ENCODE measurements around the gene HOXA4.

The HOXA4 gene

GRCh38 chr7:27131390-27131819 lies 848 bp upstream of the HOXA4 start:
- DNase-seq, result no peak

GRCh38 chr7:27129729-27130539 lies 623 bp downstream of the HOXA4 start:
- no peak for DNase-seq

DNA sequence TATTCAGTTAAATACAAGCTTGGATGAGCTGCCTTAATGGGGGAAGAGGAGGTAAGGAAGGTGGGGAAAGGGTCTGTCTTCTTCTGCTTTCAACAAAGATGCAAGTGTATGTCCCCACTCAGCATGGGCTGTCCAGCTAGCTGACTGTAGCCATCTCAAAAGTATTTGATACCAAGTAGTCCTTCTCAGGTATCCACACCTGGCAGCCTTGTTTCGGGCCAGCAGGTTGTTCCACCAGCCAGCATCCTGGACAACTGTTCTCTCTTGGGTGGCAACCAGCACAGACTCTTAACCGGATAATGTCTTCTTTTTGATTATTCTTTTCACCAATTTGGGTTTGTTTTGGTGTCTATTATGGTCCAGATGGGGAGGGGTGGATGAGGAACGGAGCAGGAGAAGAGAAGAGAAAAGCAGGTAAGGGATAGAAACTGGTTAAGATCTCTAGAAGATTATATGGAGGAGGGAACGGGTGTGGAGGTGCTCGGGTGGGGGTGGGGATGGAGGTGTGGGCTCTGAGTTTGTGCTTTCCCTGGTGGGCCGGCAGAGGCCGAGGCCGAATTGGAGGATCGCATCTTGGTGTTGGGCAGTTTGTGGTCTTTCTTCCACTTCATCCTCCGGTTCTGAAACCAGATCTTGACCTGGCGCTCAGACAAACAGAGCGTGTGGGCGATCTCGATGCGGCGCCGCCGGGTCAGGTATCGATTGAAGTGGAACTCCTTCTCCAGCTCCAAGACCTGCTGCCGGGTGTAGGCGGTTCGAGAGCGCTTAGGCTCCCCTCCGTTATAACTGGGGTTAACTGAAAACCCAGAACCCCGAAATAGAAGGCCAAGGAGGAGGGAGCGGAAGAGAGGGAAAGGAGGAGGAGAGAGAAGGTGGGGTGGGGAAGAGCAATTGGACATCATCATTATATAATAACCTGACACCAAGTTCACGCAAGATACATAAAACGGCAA lies 1.5 kb downstream of the HOXA4 start:
- no peak for DNase-seq

GRCh38 chr7:27128034-27128433 lies 2.5 kb downstream of the HOXA4 start:
- no peak for DNase-seq

- DNase-seq, result no peak
Measured at GRCh38 chr7:27126596-27127327, 3.8 kb downstream of the HOXA4 start.

- DNase-seq, result no peak
Measured at GRCh38 chr7:27125986-27126394, 4.6 kb downstream of the HOXA4 start.

- DNase-seq, result no peak
Measured at GRCh38 chr7:27124902-27125689, 5.5 kb downstream of the HOXA4 start.

DNA sequence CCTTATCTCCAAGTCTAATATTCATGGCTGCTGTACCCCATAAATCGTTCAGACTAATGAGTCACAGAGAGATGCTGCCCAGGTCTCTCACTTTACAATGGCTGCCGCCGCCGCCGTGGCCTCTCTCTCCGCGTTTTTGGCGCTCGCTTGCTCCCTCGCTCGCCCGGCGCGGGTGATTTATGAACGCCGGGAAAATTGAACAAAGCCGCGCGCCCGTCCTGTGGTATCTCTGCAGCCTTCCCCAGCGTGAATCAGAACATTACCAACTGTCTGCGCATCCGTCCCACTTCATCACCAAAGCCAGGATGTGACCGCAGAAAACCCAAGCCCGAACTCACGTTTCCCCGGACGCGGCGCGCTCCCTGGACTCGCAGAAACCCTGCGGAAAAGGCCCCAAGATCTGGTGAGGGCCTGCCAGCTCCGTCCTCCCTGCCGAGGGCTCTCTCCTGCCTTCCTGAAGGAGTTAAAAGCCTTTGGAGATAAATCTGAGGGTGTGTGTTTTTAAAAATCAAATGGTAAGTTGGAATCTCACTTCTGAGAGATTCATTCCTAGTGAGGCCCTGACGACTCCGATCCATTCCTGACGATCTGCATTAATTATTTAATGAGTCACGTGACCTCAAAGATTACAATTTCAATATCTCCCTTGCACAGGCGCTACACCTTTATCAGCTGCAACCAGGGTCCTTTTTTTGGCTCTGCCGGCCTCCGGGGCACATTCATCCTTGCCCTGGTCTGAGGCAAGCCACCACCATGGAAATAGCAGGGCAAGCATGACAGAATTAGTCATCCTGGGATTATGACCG lies 6.3 kb downstream of the HOXA4 start:
- no peak for DNase-seq

- no peak for DNase-seq
Measured at GRCh38 chr7:27123477-27124053, 7.0 kb downstream of the HOXA4 start.

GRCh38 chr7:27123007-27123476 lies 7.5 kb downstream of the HOXA4 start:
- no peak for DNase-seq

DNA sequence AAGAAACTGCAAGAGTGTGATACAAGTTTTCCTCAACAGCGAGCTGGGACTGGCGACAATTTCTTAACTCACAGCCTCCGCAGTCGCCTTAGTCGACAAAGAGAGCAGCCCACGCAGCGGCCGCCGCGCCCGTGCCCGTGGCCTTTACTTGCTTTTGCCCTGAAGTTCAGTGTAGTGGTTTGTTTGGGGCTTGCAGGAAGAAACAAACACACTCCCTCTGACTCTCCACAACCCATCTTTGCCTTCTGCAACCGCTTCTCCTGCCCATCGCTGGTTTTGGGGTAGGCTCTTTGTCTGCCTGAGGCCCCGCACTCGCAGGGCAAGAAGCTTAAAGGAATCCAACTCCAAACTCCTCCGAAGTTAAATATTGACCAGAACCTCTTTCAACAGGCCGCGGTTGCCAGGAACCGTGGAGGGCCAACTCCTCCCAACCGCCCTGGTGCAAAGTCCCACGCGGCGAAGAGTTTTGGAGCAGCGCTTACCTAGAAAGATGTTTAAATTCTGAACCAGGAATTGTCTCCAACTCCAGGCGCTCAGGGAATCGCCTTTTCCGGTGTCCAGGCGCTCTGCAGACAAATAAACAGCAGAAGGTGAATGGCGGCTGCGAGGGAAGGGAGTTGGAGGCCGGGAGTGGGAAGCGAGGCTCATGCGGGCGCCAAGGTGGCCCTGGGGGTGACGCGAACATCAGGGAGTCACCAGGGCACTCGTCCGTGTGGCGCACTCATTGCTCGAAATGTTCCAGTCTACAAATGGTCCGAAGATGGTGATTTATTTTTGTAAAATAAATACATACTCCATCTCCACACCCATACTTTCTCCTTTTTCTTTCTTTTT lies 8.3 kb downstream of the HOXA4 start:
- no peak for DNase-seq

DNA sequence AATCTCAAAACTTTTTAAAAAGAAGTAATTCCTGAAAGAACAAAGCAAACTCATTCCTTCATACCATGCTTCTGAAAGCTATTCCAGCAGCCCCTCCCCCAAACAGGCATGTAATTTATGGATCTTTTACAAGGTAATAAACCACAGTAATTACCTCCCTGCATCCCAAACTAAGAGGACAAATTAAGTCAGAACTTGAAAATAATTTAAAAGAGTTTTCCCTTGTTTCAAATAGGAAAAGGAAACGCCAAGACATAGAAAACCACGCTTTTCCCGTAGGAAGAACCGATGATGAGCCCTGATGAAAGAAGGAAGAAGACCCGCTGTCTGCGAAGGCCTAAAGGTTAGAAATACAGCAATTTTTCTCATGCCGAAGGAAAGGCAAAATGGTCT lies 8.9 kb downstream of the HOXA4 start:
- no peak for DNase-seq

- no peak for DNase-seq
Measured at GRCh38 chr7:27119412-27119911, 11.1 kb downstream of the HOXA4 start.

- DNase-seq, result no peak
Measured at GRCh38 chr7:27118580-27118979, 12.0 kb downstream of the HOXA4 start.

DNA sequence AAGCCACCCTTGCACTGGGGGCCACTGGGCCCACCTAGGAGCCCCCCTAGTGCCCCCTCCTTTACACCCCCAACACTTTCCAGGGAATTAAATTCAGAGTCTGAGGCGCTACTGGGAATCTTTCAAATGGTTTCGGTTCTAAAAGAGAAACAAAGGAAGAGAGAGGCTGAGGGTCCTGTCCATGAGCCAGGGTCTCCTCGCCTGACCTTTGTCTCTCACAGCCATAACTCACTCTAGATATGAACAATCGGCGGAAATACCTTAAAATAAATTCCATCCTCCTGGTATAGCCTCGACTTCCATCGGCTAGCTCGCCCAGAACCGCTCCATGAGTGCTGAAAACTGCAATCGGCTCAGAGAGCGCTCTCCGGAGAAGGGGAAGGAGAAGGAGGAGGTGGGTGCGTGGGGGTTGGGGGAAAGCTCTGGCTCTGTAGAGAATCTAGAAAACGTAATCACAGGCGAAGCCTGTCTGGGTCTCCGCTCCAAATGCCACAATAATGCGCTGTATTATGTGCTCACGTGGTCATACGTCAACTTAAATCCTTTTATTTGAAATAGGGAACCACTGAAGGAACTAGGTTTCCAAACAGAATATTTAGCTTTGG lies 12.6 kb downstream of the HOXA4 start:
- no peak for DNase-seq

- DNase-seq, result no peak
Measured at GRCh38 chr7:27116962-27117886, 13.3 kb downstream of the HOXA4 start.

DNA sequence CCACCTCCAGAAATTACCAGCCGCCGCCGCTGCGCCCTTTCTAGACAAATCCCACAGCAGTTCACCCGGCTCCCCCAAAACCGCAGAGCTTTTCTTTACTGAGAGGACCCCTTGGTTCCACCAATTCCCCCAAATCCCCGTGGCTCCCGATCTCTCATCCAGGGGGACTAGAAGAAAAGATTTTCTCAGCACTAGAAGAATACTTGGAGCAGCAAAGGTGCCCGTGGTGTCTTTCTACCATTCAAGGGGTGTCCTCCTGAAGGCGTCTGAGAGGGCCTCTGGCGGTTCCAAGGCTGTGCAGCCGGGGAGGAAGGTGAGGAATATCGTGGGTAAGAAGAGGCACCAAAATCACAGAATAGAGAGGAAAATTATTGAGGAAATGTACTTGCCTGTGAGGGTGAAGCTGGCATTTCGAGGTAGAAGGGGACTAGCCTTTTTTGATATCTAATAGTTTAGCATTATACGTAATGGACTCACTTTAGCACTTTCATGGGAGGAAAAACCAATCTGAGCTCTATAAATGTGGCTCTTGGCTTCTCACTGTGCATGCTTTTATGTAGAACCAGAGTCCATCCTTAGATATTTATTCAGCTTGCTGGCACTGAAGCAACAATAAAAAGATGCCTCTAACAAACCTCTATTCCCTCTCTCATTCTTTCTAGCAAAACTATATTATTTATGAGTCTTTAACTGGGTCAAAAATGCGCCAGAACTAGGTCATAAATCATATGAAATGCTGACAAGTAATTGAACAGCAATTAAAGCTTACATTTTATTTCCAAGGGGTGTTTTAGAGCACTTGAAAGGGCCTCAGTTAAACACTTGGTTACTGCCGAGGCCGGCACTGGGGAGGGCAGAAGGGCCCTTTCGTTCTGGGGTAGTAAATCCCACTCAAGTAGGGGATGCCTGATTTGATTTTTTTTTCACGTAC lies 14.3 kb downstream of the HOXA4 start:
- DNase-seq, result no peak
